Cardiac fibroblast (primary cell): ENCODE data around the gene ELAC1.

ENCODE experiments used
- DNase-seq, 2 donors: peaks; one replicate each; pipeline versions ENCODE4 v3.0.0 to v3.0.0-alpha.2; 2010; ENCODE audit warnings: low read depth in 2 of 2
- H3K4me3 ChIP-seq, 2 donors: replicated peaks in 1 of 2; 1 replicate in 1 of 2; 2 replicates in 1 of 2; pipeline ENCODE4 v1.5.1; 2011; ENCODE audit warnings: low read depth in 2 of 2, low read length in 2 of 2, mild to moderate bottlenecking in 2 of 2, moderate library complexity in 1 of 2
- CTCF ChIP-seq: IDR thresholded peaks from one replicate; pipeline ENCODE4 v1.5.1; 2011; ENCODE audit warnings: low read depth, mild to moderate bottlenecking, low read length, inconsistent platforms

The ELAC1 gene

GRCh38 chr18:50967714-50968661 lies at the start of gene ELAC1:
Gene ELAC1, plus strand, starts transcription at chr18:50968040. Its CDS starts 6,365 bp downstream, at chr18:50974405.
- DNase-seq = peak; percentile 75 to 87
- TF ChIP-seq CTCF = no peak
- peak within 1 kb of the TSS; percentile 64 to 80 for H3K4me3 ChIP-seq

GRCh38 chr18:50918153-50918552 lies 49.7 kb upstream of the ELAC1 start:
- no peak for DNase-seq
- no peak overlapping the region for H3K4me3 ChIP-seq
- TF ChIP-seq CTCF = no peak

GRCh38 chr18:50924372-50924771 lies 43.5 kb upstream of the ELAC1 start:
- DNase-seq = peak in 1 of 2 donors; percentile 24
- H3K4me3 ChIP-seq = no peak overlapping the region
- TF ChIP-seq CTCF = no peak

- TF ChIP-seq CTCF = no peak
- no peak overlapping the region for H3K4me3 ChIP-seq
- no peak for DNase-seq
These were observed 41.3 kb upstream of the ELAC1 start for GRCh38 chr18:50926521-50926920.

- TF ChIP-seq CTCF = no peak
- DNase-seq = peak in 1 of 2 donors; percentile 25
- no peak overlapping the region for H3K4me3 ChIP-seq
These were observed 39.3 kb upstream of the ELAC1 start for GRCh38 chr18:50928551-50928950.

GRCh38 chr18:50933684-50934083 lies 34.2 kb upstream of the ELAC1 start:
- DNase-seq = no peak
- H3K4me3 ChIP-seq = no peak overlapping the region
- TF ChIP-seq CTCF = no peak
